K562 (cell line): ENCODE data around the gene TMEM214. TPM values are rescaled to one million over a fixed set of nuclear protein-coding genes. Genes with fewer than 3 reads are reported as not detected.
A peak's percentile ranks its signal among the peaks of the same experiment; 100 is the strongest.

Experiments
- CC2D1A ChIP-seq: fragments of 450-650 bp; IDR thresholded peaks from 2 replicates; pipeline ENCODE4 v1.6.1; 2017; ENCODE audit warnings: mild to moderate bottlenecking
- GTF2F1 ChIP-seq: IDR thresholded peaks from 2 replicates; pipeline ENCODE4 v1.6.1; 2011; ENCODE audit warnings: low read depth, low read length, improper control_type of control experiment
- HMGN3 ChIP-seq: IDR thresholded peaks from 2 replicates; pipeline ENCODE4 v1.6.1; 2011; ENCODE audit warnings: borderline replicate concordance, low read depth, mild to moderate bottlenecking, mixed read lengths, low read length; ENCODE audit not compliant: insufficient read length; ENCODE audit errors: extremely low read depth
- HNRNPLL ChIP-seq: fragments of 200-400 bp; formaldehyde crosslinking; IDR thresholded peaks from 2 replicates; pipeline ENCODE4 v1.6.1; 2017; ENCODE audit warnings: low read length, low read depth, mild to moderate bottlenecking; ENCODE audit not compliant: poor library complexity, severe bottlenecking
- KDM1A ChIP-seq, 2 experiments: fragments of 450-650 bp; IDR thresholded peaks; 2 replicates each; pipeline ENCODE4 v1.6.1; 2016; ENCODE audit warnings: mild to moderate bottlenecking in 2 of 2
- PHF20 ChIP-seq: fragments of 450-650 bp; IDR thresholded peaks from 2 replicates; pipeline ENCODE4 v1.6.1; 2018; ENCODE audit not compliant: partially characterized antibody
- ZNF133 ChIP-seq: fragments of 250-450 bp; sonication (Bioruptor Pico); IDR thresholded peaks from 2 replicates; pipeline ENCODE4 v1.4.0; 2020; ENCODE audit warnings: mild to moderate bottlenecking
- ZNF282 ChIP-seq: sonication (generic); formaldehyde crosslinking; IDR thresholded peaks from 2 replicates; pipeline ENCODE4 v1.8.1; 2023; ENCODE audit warnings: missing genetic modification reagents
- ZNF589 ChIP-seq: fragments of 200-800 bp; sonication (Bioruptor generic); IDR thresholded peaks from 2 replicates; pipeline ENCODE4 v1.6.1; 2016; ENCODE audit warnings: low read depth, missing genetic modification characterization, missing compliant biosample characterization
- ZNF644 ChIP-seq: fragments of 200-800 bp; sonication (Bioruptor generic); IDR thresholded peaks from 2 replicates; pipeline ENCODE4 v1.6.1; 2016; ENCODE audit warnings: low read depth, missing genetic modification characterization, missing compliant biosample characterization
- polyA plus RNA-seq, 8 experiments: library from polyadenylated mRNA; depleted of rRNA in 4 of 8; stranded (reverse) in 5 of 8; unstranded in 3 of 8; fragments of >200 nt; fragmentation: Nextera tagmentation in 2 of 8; fragmentation: Illumina TruSeq in 1 of 8; extraction: Ambion mirVana in 2 of 8; extraction: Trizol in 1 of 8; gene quantifications; 2 replicates each; pipeline versions ENCODE4 v1.2.1 to v1.2.3, GENCODE V29; 2011 to 2014; ENCODE audit warnings: inconsistent platforms in 1 of 8, missing spikeins in 1 of 8
- total RNA-seq, 7 experiments: library from RNA; depleted of rRNA in 6 of 7; stranded (reverse); fragments of >200 nt in 6 of 7; fragmentation: Illumina TruSeq in 2 of 7; extraction: Trizol in 2 of 7; gene quantifications; 2 replicates each; pipeline versions ENCODE4 v1.2.1 to v1.2.3, GENCODE V29; 2011 to 2021; ENCODE audit warnings: low replicate concordance in 1 of 7
- TF ChIP-seq, protein P1 (sequence below): fragments of 450-650 bp; IDR thresholded peaks from 2 replicates; pipeline ENCODE4 v1.6.1; 2016; ENCODE audit warnings: low read depth
- TF ChIP-seq, protein P2 (sequence below): sonication (generic); formaldehyde crosslinking; IDR thresholded peaks from 2 replicates; pipeline ENCODE4 v1.8.0; 2022; ENCODE audit warnings: mild to moderate bottlenecking, missing genetic modification reagents
- TF ChIP-seq, protein P3 (sequence below): fragments of 250-450 bp; sonication (Bioruptor Pico); IDR thresholded peaks from 2 replicates; pipeline ENCODE4 v1.5.1; 2021; ENCODE audit warnings: mild to moderate bottlenecking
- TF ChIP-seq, protein P4 (sequence below): fragments of 250-450 bp; sonication (Bioruptor Pico); IDR thresholded peaks from 2 replicates; pipeline ENCODE4 v1.8.0; 2021; ENCODE audit warnings: moderate library complexity, mild to moderate bottlenecking, inconsistent platforms

TMEM214 gene
- total and polyA plus RNA-seq, 9 of the 15 experiments (the other 6 are each of a cell fraction or from before 2014, with no cell fraction given): 11.4 to 81.4 (median 44.1) TPM

DNA sequence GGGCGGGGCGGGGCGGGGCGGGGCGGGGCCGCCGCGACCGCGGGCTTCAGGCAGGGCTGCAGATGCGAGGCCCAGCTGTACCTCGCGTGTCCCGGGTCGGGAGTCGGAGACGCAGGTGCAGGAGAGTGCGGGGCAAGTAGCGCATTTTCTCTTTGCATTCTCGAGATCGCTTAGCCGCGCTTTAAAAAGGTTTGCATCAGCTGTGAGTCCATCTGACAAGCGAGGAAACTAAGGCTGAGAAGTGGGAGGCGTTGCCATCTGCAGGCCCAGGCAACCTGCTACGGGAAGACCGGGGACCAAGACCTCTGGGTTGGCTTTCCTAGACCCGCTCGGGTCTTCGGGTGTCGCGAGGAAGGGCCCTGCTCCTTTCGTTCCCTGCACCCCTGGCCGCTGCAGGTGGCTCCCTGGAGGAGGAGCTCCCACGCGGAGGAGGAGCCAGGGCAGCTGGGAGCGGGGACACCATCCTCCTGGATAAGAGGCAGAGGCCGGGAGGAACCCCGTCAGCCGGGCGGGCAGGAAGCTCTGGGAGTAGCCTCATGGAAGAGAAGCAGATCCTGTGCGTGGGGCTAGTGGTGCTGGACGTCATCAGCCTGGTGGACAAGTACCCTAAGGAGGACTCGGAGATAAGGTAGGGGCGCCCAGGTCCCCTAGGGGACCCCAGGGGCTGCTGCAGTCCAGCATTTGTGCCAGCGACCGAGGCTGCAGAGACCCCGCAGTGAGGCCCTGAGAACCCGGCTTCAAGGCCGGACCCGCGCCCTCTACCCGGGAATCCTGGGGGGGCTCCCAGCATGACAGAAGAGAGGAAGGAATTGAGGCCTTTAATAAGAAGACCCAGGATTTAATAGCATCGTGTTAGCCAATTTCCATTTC is 54.2 kb downstream of the TMEM214 start, which contains the start of gene KHK (continued):
- TF ChIP-seq, protein P1, sequence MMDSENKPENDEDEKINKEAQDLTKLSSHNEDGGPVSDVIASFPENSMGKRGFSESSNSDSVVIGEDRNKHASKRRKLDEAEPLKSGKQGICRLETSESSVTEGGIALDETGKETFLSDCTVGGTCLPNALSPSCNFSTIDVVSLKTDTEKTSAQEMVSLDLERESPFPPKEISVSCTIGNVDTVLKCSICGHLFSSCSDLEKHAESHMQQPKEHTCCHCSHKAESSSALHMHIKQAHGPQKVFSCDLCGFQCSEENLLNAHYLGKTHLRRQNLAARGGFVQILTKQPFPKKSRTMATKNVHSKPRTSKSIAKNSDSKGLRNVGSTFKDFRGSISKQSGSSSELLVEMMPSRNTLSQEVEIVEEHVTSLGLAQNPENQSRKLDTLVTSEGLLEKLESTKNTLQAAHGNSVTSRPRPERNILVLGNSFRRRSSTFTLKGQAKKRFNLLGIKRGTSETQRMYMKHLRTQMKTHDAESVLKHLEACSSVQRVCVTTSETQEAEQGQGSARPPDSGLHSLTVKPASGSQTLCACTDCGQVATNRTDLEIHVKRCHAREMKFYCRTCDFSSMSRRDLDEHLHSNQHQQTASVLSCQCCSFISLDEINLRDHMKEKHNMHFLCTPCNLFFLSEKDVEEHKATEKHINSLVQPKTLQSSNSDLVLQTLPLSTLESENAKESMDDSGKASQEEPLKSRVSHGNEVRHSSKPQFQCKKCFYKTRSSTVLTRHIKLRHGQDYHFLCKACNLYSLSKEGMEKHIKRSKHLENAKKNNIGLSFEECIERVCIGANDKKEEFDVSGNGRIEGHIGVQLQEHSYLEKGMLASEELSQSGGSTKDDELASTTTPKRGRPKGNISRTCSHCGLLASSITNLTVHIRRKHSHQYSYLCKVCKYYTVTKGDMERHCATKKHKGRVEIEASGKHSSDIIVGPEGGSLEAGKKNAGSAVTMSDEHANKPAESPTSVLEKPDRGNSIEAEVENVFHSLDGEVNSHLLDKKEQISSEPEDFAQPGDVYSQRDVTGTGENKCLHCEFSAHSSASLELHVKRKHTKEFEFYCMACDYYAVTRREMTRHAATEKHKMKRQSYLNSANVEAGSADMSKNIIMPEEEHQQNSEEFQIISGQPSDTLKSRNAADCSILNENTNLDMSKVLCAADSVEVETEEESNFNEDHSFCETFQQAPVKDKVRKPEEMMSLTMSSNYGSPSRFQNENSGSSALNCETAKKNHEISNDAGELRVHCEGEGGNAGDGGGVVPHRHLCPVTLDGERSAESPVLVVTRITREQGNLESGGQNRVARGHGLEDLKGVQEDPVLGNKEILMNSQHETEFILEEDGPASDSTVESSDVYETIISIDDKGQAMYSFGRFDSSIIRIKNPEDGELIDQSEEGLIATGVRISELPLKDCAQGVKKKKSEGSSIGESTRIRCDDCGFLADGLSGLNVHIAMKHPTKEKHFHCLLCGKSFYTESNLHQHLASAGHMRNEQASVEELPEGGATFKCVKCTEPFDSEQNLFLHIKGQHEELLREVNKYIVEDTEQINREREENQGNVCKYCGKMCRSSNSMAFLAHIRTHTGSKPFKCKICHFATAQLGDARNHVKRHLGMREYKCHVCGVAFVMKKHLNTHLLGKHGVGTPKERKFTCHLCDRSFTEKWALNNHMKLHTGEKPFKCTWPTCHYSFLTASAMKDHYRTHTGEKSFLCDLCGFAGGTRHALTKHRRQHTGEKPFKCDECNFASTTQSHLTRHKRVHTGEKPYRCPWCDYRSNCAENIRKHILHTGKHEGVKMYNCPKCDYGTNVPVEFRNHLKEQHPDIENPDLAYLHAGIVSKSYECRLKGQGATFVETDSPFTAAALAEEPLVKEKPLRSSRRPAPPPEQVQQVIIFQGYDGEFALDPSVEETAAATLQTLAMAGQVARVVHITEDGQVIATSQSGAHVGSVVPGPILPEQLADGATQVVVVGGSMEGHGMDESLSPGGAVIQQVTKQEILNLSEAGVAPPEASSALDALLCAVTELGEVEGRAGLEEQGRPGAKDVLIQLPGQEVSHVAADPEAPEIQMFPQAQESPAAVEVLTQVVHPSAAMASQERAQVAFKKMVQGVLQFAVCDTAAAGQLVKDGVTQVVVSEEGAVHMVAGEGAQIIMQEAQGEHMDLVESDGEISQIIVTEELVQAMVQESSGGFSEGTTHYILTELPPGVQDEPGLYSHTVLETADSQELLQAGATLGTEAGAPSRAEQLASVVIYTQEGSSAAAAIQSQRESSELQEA: no peak
- TF ChIP-seq GTF2F1 (no peak), ZNF589 (CRISPR knock-in tag) (no peak; the same call in 1 of the 2 replicates), PHF20 (no peak), HNRNPLL (no peak), ZNF133 (CRISPR knock-in tag) (0 out of 2 replicates have a peak, but pooled peaks have one; percentile 27), CC2D1A (no peak), KDM1A (IDR thresholded peaks at IDR 0.05) (no peak), HMGN3 (no peak), ZNF644 (no peak), ZNF282 (CRISPR knock-in tag) (0 out of 2 replicates have a peak, but pooled peaks have one; percentile 65)
- TF ChIP-seq, protein P2, sequence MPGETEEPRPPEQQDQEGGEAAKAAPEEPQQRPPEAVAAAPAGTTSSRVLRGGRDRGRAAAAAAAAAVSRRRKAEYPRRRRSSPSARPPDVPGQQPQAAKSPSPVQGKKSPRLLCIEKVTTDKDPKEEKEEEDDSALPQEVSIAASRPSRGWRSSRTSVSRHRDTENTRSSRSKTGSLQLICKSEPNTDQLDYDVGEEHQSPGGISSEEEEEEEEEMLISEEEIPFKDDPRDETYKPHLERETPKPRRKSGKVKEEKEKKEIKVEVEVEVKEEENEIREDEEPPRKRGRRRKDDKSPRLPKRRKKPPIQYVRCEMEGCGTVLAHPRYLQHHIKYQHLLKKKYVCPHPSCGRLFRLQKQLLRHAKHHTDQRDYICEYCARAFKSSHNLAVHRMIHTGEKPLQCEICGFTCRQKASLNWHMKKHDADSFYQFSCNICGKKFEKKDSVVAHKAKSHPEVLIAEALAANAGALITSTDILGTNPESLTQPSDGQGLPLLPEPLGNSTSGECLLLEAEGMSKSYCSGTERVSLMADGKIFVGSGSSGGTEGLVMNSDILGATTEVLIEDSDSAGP: no peak
- TF ChIP-seq, protein P3, sequence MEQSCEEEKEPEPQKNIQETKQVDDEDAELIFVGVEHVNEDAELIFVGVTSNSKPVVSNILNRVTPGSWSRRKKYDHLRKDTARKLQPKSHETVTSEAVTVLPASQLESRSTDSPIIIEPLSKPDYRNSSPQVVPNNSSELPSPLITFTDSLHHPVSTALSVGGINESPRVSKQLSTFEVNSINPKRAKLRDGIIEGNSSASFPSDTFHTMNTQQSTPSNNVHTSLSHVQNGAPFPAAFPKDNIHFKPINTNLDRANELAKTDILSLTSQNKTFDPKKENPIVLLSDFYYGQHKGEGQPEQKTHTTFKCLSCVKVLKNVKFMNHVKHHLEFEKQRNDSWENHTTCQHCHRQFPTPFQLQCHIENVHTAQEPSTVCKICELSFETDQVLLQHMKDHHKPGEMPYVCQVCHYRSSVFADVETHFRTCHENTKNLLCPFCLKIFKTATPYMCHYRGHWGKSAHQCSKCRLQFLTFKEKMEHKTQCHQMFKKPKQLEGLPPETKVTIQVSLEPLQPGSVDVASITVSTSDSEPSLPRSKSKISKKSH (CRISPR knock-in tag): no peak
- TF ChIP-seq, protein P4, sequence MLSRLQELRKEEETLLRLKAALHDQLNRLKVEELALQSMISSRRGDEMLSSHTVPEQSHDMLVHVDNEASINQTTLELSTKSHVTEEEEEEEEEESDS (CRISPR knock-in tag): no peak
